ENCODE data around the gene ADGRL3. TPM values are rescaled to one million over a fixed set of nuclear protein-coding genes. Genes with fewer than 3 reads are reported as not detected.

ADGRL3 gene
- total RNA-seq, 1 donor from 2014 or later: 0.12 TPM

- no peak overlapping the region for H3K4me3 ChIP-seq (ENCODE audit: low read depth, low read length)
- DNase-seq (ENCODE audit: low read depth): no peak
- no peak for TF ChIP-seq CTCF (conservative IDR thresholded peaks at IDR 0.05; ENCODE audit: low read depth, low read length)
Measured at GRCh38 chr4:61922766-61923165, 722.6 kb downstream of the ADGRL3 start.

- TF ChIP-seq CTCF (conservative IDR thresholded peaks at IDR 0.05; ENCODE audit: low read depth, low read length): no peak
- DNase-seq (ENCODE audit: low read depth): no peak
- no peak overlapping the region for H3K4me3 ChIP-seq (ENCODE audit: low read depth, low read length)
Measured at GRCh38 chr4:61923179-61923578, 723.1 kb downstream of the ADGRL3 start.

- DNase-seq (ENCODE audit: low read depth): no peak
- no peak for TF ChIP-seq CTCF (conservative IDR thresholded peaks at IDR 0.05; ENCODE audit: low read depth, low read length)
- H3K4me3 ChIP-seq (ENCODE audit: low read depth, low read length): no peak overlapping the region
Measured at GRCh38 chr4:61924131-61924530, 724.0 kb downstream of the ADGRL3 start.

- H3K4me3 ChIP-seq (ENCODE audit: low read depth, low read length): no peak overlapping the region
- TF ChIP-seq CTCF (conservative IDR thresholded peaks at IDR 0.05; ENCODE audit: low read depth, low read length): no peak
- no peak for DNase-seq (ENCODE audit: low read depth)
Measured at GRCh38 chr4:61933527-61933926, 733.4 kb downstream of the ADGRL3 start.

- no peak for TF ChIP-seq CTCF (conservative IDR thresholded peaks at IDR 0.05; ENCODE audit: low read depth, low read length)
- no peak overlapping the region for H3K4me3 ChIP-seq (ENCODE audit: low read depth, low read length)
- DNase-seq (ENCODE audit: low read depth): no peak
Measured at GRCh38 chr4:61934198-61934597, 734.1 kb downstream of the ADGRL3 start.

GRCh38 chr4:61938250-61938846 is 738.2 kb downstream of the ADGRL3 start:
- H3K4me3 ChIP-seq (ENCODE audit: low read depth, low read length): no peak overlapping the region
- no peak for DNase-seq (ENCODE audit: low read depth)
- no peak for TF ChIP-seq CTCF (conservative IDR thresholded peaks at IDR 0.05; ENCODE audit: low read depth, low read length)

GRCh38 chr4:61950625-61951024 is 750.5 kb downstream of the ADGRL3 start:
- no peak overlapping the region for H3K4me3 ChIP-seq (ENCODE audit: low read depth, low read length)
- no peak for TF ChIP-seq CTCF (conservative IDR thresholded peaks at IDR 0.05; ENCODE audit: low read depth, low read length)
- no peak for DNase-seq (ENCODE audit: low read depth)

Measured in epithelial cell of proximal tubule (primary cell).